Trophoblast cell (in vitro differentiated cells and primary cell): ENCODE data around the gene ACIN1.

ENCODE experiments used
- DNase-seq, 2 donors: peaks; one replicate each; pipeline ENCODE4 v3.0.0-alpha.2; 2016
- H2AFZ ChIP-seq: 2 replicates; pipeline ENCODE4 v1.6.1; 2013; ENCODE audit warnings: low read length, moderate library complexity, mild to moderate bottlenecking; ENCODE audit not compliant: insufficient read depth, poor library complexity
- H2AK5ac ChIP-seq: 2 replicates; pipeline ENCODE4 v1.6.1; 2013; ENCODE audit warnings: mild to moderate bottlenecking, low read length
- H2BK120ac ChIP-seq: 2 replicates; pipeline ENCODE4 v1.6.1; 2013; ENCODE audit warnings: low read length, mild to moderate bottlenecking, moderate library complexity; ENCODE audit not compliant: insufficient read depth, poor library complexity
- H2BK12ac ChIP-seq: 2 replicates; pipeline ENCODE4 v1.6.1; 2013; ENCODE audit warnings: mild to moderate bottlenecking, low read length, moderate library complexity
- H2BK5ac ChIP-seq: 2 replicates; pipeline ENCODE4 v1.6.1; 2013; ENCODE audit warnings: low read length, low read depth, moderate library complexity, mild to moderate bottlenecking; ENCODE audit not compliant: poor library complexity
- H3K14ac ChIP-seq: 2 replicates; pipeline ENCODE4 v1.6.1; 2013; ENCODE audit warnings: mild to moderate bottlenecking, low read length
- H3K18ac ChIP-seq: 2 replicates; pipeline ENCODE4 v1.6.1; 2013; ENCODE audit warnings: mild to moderate bottlenecking, low read length
- H3K23ac ChIP-seq: 2 replicates; pipeline ENCODE4 v1.6.1; 2013; ENCODE audit warnings: low read length
- H3K27ac ChIP-seq: 2 replicates; pipeline ENCODE4 v1.5.1; 2013; ENCODE audit warnings: low read depth, mild to moderate bottlenecking, inconsistent platforms, low read length, moderate library complexity
- H3K27me3 ChIP-seq: 2 replicates; pipeline ENCODE4 v1.6.1; 2013; ENCODE audit warnings: inconsistent platforms, mild to moderate bottlenecking, low read length, moderate library complexity; ENCODE audit not compliant: insufficient read depth
- H3K36me3 ChIP-seq, 2 experiments: 1 replicate in 1 of 2; 2 replicates in 1 of 2; pipeline ENCODE4 v1.6.1; 2013; ENCODE audit warnings: low read length in 2 of 2, mild to moderate bottlenecking in 2 of 2, moderate library complexity in 1 of 2; ENCODE audit not compliant: insufficient read depth in 2 of 2, control insufficient read depth in 1 of 2
- H3K4ac ChIP-seq: 2 replicates; pipeline ENCODE4 v1.6.1; 2013; ENCODE audit warnings: low read depth, mild to moderate bottlenecking, low read length, moderate library complexity
- H3K4me1 ChIP-seq, 2 experiments: 1 replicate in 1 of 2; 2 replicates in 1 of 2; pipeline ENCODE4 v1.6.1; 2013; ENCODE audit warnings: low read length in 2 of 2, mild to moderate bottlenecking in 2 of 2, moderate library complexity in 1 of 2; ENCODE audit not compliant: insufficient read depth in 2 of 2, control insufficient read depth in 1 of 2
- H3K4me2 ChIP-seq: 2 replicates; pipeline ENCODE4 v1.6.1; 2013; ENCODE audit warnings: inconsistent platforms, mild to moderate bottlenecking, low read length, moderate library complexity
- H3K4me3 ChIP-seq: 2 replicates; pipeline ENCODE4 v1.5.1; 2013; ENCODE audit warnings: mild to moderate bottlenecking, low read depth, low read length, inconsistent platforms
- H3K79me1 ChIP-seq: one replicate; pipeline ENCODE4 v1.6.1; 2013; ENCODE audit warnings: low read length
- H3K79me2 ChIP-seq: 2 replicates; pipeline ENCODE4 v1.6.1; 2013; ENCODE audit warnings: low read length, mild to moderate bottlenecking; ENCODE audit not compliant: control insufficient read depth, insufficient read depth, poor library complexity
- H3K9ac ChIP-seq: 2 replicates; pipeline ENCODE4 v1.6.1; 2013; ENCODE audit warnings: mild to moderate bottlenecking, low read length
- H3K9me3 ChIP-seq: 2 replicates; pipeline ENCODE4 v1.6.1; 2013; ENCODE audit warnings: low read depth, mild to moderate bottlenecking, control low read depth, inconsistent platforms, low read length; ENCODE audit not compliant: insufficient read depth
- H4K12ac ChIP-seq: 2 replicates; pipeline ENCODE4 v1.6.1; 2013; ENCODE audit warnings: low read depth, mild to moderate bottlenecking, low read length, moderate library complexity
- H4K8ac ChIP-seq: 2 replicates; pipeline ENCODE4 v1.6.1; 2013; ENCODE audit warnings: low read depth, mild to moderate bottlenecking, low read length, moderate library complexity
- H4K91ac ChIP-seq: one replicate; pipeline ENCODE4 v1.6.1; 2013; ENCODE audit warnings: low read depth, mild to moderate bottlenecking, low read length, moderate library complexity
- WGBS: extraction: QIAGEN DNeasy Blood & Tissue Kit; methylation state at CpG from one replicate; pipeline ENCODE4 v1.1.7; 2013; ENCODE audit warnings: missing lambda C conversion rate; ENCODE audit not compliant: insufficient read length, insufficient coverage; ENCODE audit errors: extremely low coverage; 5-methylcytosine and 5-hydroxymethylcytosine counted together

Gene ACIN1

DNA sequence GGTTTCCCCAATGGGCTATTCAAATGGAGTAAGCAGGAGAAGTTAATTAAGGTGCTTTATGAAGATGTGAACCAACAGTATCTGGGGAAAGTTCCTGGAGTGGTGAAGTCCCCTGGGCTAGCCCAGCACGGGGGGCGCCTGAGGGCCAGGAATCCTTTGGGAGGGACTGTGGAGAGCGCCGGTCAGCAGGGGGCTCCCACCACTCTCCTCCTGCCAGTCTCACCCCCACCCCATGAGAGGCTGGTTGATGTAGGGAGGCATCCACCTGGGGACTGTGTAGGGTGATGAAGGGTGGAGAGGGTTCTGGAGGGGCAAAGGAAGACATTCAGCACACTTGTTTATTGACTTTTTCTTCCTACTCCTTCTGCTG, 19.7 kb upstream of the ACIN1 start:
- Histone ChIP-seq H3K4ac (no peak overlapping the region), H2BK12ac (no peak overlapping the region), H2AK5ac (no peak overlapping the region), H3K9me3 (peaks cover 1% of the 10 kb centered on the region), H2AFZ (no peak overlapping the region), H3K79me2 (no peaks in the 10 kb centered on the region), H3K4me3 (no peak overlapping the region), H2BK5ac (no peak overlapping the region), H2BK120ac (no peak overlapping the region), H3K27ac (no peak overlapping the region), H3K14ac (no peak overlapping the region), H3K27me3 (no peaks in the 10 kb centered on the region), H3K9ac (no peak overlapping the region), H3K36me3 (no peaks in the 10 kb centered on the region), H4K91ac (no peak overlapping the region), H3K4me1 (peaks cover 3 to 8% of the 10 kb centered on the region in 2 experiments), H3K79me1 (no peaks in the 10 kb centered on the region), H3K23ac (no peak overlapping the region), H4K12ac (no peak overlapping the region), H4K8ac (no peak overlapping the region), H3K4me2 (no peak overlapping the region), H3K18ac (no peak overlapping the region)
- WGBS = no CpG with 5 or more reads among the region's 4 CpGs
- no peak for DNase-seq

DNA sequence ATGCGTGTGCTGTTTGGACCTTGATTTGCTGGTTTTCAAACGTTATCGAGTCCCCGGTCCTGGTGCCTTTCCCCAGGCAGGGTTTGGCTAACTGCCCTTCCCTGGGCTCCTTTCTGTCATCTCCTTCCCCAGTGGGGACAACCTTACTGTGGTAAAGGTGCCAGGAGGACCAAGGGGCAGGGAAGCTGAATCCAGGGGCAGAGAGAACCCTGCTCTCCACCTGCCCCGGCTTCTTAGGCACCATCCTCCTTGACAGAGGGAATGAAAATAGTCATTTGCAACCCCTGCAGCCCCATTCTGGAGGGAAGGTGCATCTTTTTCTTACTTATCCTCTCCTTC, 19.2 kb upstream of the ACIN1 start:
- Histone ChIP-seq H3K23ac (no peak overlapping the region), H2AK5ac (no peak overlapping the region)

DNA sequence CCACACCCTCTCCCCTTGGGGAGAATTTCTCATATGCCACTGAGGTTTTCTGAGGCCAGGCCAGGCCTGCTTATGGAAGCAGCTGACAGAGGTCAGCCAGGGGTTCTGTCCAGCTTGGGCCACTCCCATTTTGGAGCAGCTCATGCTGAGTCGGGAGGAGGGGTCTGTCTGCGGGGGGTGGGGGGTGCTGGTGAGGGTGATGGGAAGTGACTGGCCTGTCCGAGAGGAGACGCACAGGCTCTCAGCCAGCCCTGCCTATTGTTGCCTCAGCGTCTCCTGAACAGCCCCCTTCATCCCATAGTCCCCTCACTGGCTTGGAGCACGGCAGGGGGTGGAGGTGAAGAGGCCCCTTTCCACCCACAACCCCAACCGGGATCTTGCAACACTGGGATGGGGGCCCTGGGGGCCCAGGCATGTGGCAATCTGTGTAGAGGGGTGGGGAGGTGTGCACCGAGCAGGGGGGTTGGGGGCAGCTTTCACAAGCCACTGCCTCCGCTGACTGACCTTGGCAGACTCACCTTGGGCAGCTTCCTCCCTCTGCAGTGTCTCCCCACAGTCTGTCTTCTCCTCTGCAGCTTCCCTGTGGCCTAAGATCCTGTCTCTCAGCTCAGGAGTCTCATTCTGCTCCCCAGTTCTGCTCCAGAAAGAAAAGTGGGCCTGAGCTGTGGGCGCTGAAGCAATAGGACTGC, 18.6 kb upstream of the ACIN1 start:
- H3K79me2 ChIP-seq = no peaks in the 10 kb centered on the region
- no peak overlapping the region for H2AFZ ChIP-seq
- no peaks in the 10 kb centered on the region for H3K79me1 ChIP-seq
- H3K27me3 ChIP-seq = no peaks in the 10 kb centered on the region
- no peak overlapping the region for H3K14ac ChIP-seq
- H4K91ac ChIP-seq = no peak overlapping the region
- H4K12ac ChIP-seq = no peak overlapping the region
- H4K8ac ChIP-seq = no peak overlapping the region
- H3K4me2 ChIP-seq = no peak overlapping the region
- WGBS = no CpG with 5 or more reads among the region's 10 CpGs
- peaks cover 3 to 8% of the 10 kb centered on the region in 2 experiments for H3K4me1 ChIP-seq
- no peaks in the 10 kb centered on the region for H3K36me3 ChIP-seq
- no peak overlapping the region for H2AK5ac ChIP-seq
- no peak overlapping the region for H2BK12ac ChIP-seq
- no peak overlapping the region for H3K4ac ChIP-seq
- H3K27ac ChIP-seq = no peak overlapping the region
- no peak for DNase-seq
- no peak overlapping the region for H3K23ac ChIP-seq
- peaks cover 1% of the 10 kb centered on the region for H3K9me3 ChIP-seq
- H3K9ac ChIP-seq = no peak overlapping the region
- H3K4me3 ChIP-seq = no peak overlapping the region
- H2BK5ac ChIP-seq = no peak overlapping the region
- no peak overlapping the region for H2BK120ac ChIP-seq
- no peak overlapping the region for H3K18ac ChIP-seq

More for the DNA sequence above, 19.2 kb upstream of the ACIN1 start:
- peaks cover 3 to 8% of the 10 kb centered on the region in 2 experiments for H3K4me1 ChIP-seq
- H4K91ac ChIP-seq = no peak overlapping the region
- no peak overlapping the region for H2AFZ ChIP-seq
- no peak for DNase-seq
- no peak overlapping the region for H3K4ac ChIP-seq
- no peaks in the 10 kb centered on the region for H3K36me3 ChIP-seq
- H3K18ac ChIP-seq = no peak overlapping the region
- H3K4me3 ChIP-seq = no peak overlapping the region
- H2BK120ac ChIP-seq = no peak overlapping the region
- H2BK12ac ChIP-seq = no peak overlapping the region
- peaks cover 1% of the 10 kb centered on the region for H3K9me3 ChIP-seq
- no peak overlapping the region for H3K27ac ChIP-seq
- no peak overlapping the region for H2BK5ac ChIP-seq
- H3K79me1 ChIP-seq = no peaks in the 10 kb centered on the region
- H3K27me3 ChIP-seq = no peaks in the 10 kb centered on the region
- no peak overlapping the region for H4K8ac ChIP-seq
- no peak overlapping the region for H3K4me2 ChIP-seq
- no peaks in the 10 kb centered on the region for H3K79me2 ChIP-seq
- H3K9ac ChIP-seq = no peak overlapping the region
- H4K12ac ChIP-seq = no peak overlapping the region
- H3K14ac ChIP-seq = no peak overlapping the region
- WGBS = no CpG with 5 or more reads among the region's 5 CpGs

DNA sequence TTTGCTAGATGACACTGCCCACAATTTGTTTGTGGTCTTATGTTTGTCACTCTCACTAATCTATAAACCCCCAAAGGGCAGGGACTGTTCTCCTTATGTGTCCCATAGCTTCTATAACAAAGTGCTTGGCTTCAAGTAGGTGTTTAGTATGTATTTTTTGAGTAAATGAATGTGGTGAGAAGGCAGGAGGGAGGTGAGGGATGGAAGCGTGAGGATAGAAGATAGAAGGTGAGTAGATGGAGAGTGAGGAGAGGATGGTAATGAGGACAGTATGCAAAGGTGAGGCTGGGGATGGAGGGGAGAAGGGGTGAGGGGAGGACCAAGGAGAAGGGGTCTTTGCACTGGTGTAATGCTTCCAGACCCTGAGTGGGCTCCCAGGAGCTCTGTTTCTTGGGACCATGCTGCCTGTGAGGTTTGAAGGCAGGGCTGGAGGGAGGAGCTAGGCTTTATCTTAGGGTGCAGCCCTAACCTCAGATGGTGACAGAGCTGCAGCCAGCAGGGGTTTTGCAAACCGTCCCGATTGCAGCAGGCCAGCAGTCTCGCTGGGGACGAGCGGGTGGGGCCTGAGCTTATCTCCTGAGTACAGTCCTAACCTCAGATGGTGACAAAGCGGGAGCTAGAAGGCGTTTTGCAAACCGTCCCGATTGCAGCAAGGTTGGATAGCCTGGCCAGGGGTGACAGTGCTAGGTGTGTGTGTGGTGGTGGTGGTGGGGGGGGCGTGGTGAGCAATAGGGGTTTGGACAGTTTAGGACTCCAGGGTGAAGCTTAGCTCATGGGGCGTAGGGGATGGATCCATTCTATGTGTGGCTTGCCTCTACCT, 17.6 kb upstream of the ACIN1 start:
- Histone ChIP-seq H3K9me3 (peaks cover 1% of the 10 kb centered on the region), H3K4me1 (peaks cover 3 to 8% of the 10 kb centered on the region in 2 experiments), H2AFZ (no peak overlapping the region), H3K23ac (no peak overlapping the region), H4K91ac (no peak overlapping the region), H3K4me2 (no peak overlapping the region), H3K4ac (no peak overlapping the region), H3K79me1 (no peaks in the 10 kb centered on the region), H3K4me3 (no peak overlapping the region), H2BK120ac (no peak overlapping the region), H4K8ac (no peak overlapping the region), H2BK12ac (no peak overlapping the region), H3K18ac (no peak overlapping the region), H2BK5ac (no peak overlapping the region), H4K12ac (no peak overlapping the region), H2AK5ac (no peak overlapping the region), H3K9ac (no peak overlapping the region), H3K27ac (no peak overlapping the region), H3K36me3 (no peaks in the 10 kb centered on the region), H3K27me3 (no peaks in the 10 kb centered on the region), H3K79me2 (no peaks in the 10 kb centered on the region), H3K14ac (no peak overlapping the region)
- no peak for DNase-seq
- 100% methylated on average over 1 of the region's 12 CpGs for WGBS
